Brain pericyte (primary cell): ENCODE measurements around the gene MT1H.

Experiments used
- DNase-seq: peaks from one replicate; pipeline ENCODE4 v3.0.0-alpha.2; 2012; ENCODE audit warnings: low read depth, low spot score

MT1H gene

GRCh38 chr16:56636616-56637413 lies 32.8 kb upstream of the MT1H start:
- no peak for DNase-seq

GRCh38 chr16:56637814-56638750 lies 31.5 kb upstream of the MT1H start, which contains the start of gene MT1A:
TSS of gene MT1A (plus strand) at chr16:56638666. CDS start at chr16:56638739, 73 bp downstream.
- no peak for DNase-seq

- no peak for DNase-seq
These were observed 30.6 kb upstream of the MT1H start for GRCh38 chr16:56639045-56639444.

GRCh38 chr16:56640076-56640475 lies 29.5 kb upstream of the MT1H start:
- no peak for DNase-seq

- no peak for DNase-seq
These were observed 28.4 kb upstream of the MT1H start for GRCh38 chr16:56641166-56641565.

- DNase-seq: no peak
These were observed 26.4 kb upstream of the MT1H start for GRCh38 chr16:56643080-56643778.

- DNase-seq: no peak
These were observed 25.8 kb upstream of the MT1H start for GRCh38 chr16:56643833-56644232.

GRCh38 chr16:56645311-56645710 lies 24.3 kb upstream of the MT1H start:
- DNase-seq: no peak

- no peak for DNase-seq
These were observed 23.8 kb upstream of the MT1H start for GRCh38 chr16:56645838-56646237.

GRCh38 chr16:56647641-56648431 lies 21.8 kb upstream of the MT1H start:
- no peak for DNase-seq

GRCh38 chr16:56649271-56649670 lies 20.3 kb upstream of the MT1H start:
- DNase-seq: no peak

- DNase-seq: no peak
These were observed 19.8 kb upstream of the MT1H start for GRCh38 chr16:56649820-56650219.

GRCh38 chr16:56651586-56651985 lies 18.0 kb upstream of the MT1H start, which contains the start of gene MT1B:
TSS of gene MT1B (plus strand) at chr16:56651886. CDS start at chr16:56651954, 68 bp downstream.
- DNase-seq: no peak

- no peak for DNase-seq
These were observed 17.0 kb upstream of the MT1H start for GRCh38 chr16:56652600-56652999.

GRCh38 chr16:56653218-56653617 lies 16.4 kb upstream of the MT1H start:
- DNase-seq: no peak

GRCh38 chr16:56657555-56658326 lies 11.9 kb upstream of the MT1H start, which contains the start of gene MT1F:
TSS of gene MT1F (plus strand) at chr16:56657959. CDS start at chr16:56658059, 100 bp downstream.
- no peak for DNase-seq

GRCh38 chr16:56658327-56658875 lies 11.2 kb upstream of the MT1H start:
- no peak for DNase-seq

GRCh38 chr16:56662357-56663354 lies 7.0 kb upstream of the MT1H start:
- no peak for DNase-seq

- DNase-seq: no peak
These were observed 5.1 kb upstream of the MT1H start for GRCh38 chr16:56664506-56664905.
